Measurements from ENCODE around the gene WDR76. TPM values are rescaled to one million over a fixed set of nuclear protein-coding genes. Genes with fewer than 3 reads are reported as not detected.
A peak's percentile ranks its signal among the peaks of the same experiment; 100 is the strongest.
"Not testable (repeated sequence)": the region's sequence is repeated elsewhere in the genome, so short reads cannot be mapped to it uniquely, and the experiment has no call there.

WDR76 gene
- total RNA-seq, 1 donor from 2014 or later = 3.0 TPM

- no peak for DNase-seq (ENCODE audit: low spot score)
Measured at GRCh38 chr15:43821505-43821904, 5.3 kb upstream of the WDR76 start.

GRCh38 chr15:43824302-43825246 is 2.2 kb upstream of the WDR76 start, which contains the start of gene MFAP1:
Gene MFAP1 (minus strand): TSS chr15:43824690. CDS start chr15:43824569, 121 bp downstream.
- peak; percentile 97 for DNase-seq (ENCODE audit: low spot score)

- not testable (repeated sequence) for DNase-seq (ENCODE audit: low spot score)
Measured at GRCh38 chr15:43825305-43825704, 1.5 kb upstream of the WDR76 start.

GRCh38 chr15:43826029-43826507 is 734 bp upstream of the WDR76 start:
- no peak for DNase-seq (ENCODE audit: low spot score)

GRCh38 chr15:43828061-43828657 is 1.4 kb downstream of the WDR76 start:
- no peak for DNase-seq (ENCODE audit: low spot score)

GRCh38 chr15:43829951-43830540 is 3.2 kb downstream of the WDR76 start:
- not testable (repeated sequence) for DNase-seq (ENCODE audit: low spot score)

- DNase-seq (ENCODE audit: low spot score) = not testable (repeated sequence)
Measured at GRCh38 chr15:43830691-43831275, 4.0 kb downstream of the WDR76 start.

GRCh38 chr15:43831519-43832052 is 4.8 kb downstream of the WDR76 start:
- DNase-seq (ENCODE audit: low spot score) = not testable (repeated sequence)

- DNase-seq (ENCODE audit: low spot score) = not testable (repeated sequence)
Measured at GRCh38 chr15:43832485-43832884, 5.7 kb downstream of the WDR76 start.

GRCh38 chr15:43845421-43845820 is 18.6 kb downstream of the WDR76 start:
- no peak for DNase-seq (ENCODE audit: low spot score)

- DNase-seq (ENCODE audit: low spot score) = no peak
Measured at GRCh38 chr15:43851251-43851650, 24.4 kb downstream of the WDR76 start.

GRCh38 chr15:43852607-43853006 is 25.8 kb downstream of the WDR76 start:
- no peak for DNase-seq (ENCODE audit: low spot score)

GRCh38 chr15:43854801-43855200 is 28.0 kb downstream of the WDR76 start:
- DNase-seq (ENCODE audit: low spot score) = no peak

- no peak for DNase-seq (ENCODE audit: low spot score)
Measured at GRCh38 chr15:43859546-43859945, 32.7 kb downstream of the WDR76 start.

- DNase-seq (ENCODE audit: low spot score) = not testable (repeated sequence)
Measured at GRCh38 chr15:43866636-43867035, 39.8 kb downstream of the WDR76 start.

- no peak for DNase-seq (ENCODE audit: low spot score)
Measured at GRCh38 chr15:43867096-43867495, 40.3 kb downstream of the WDR76 start.

- DNase-seq (ENCODE audit: low spot score) = no peak
Measured at GRCh38 chr15:43868406-43868805, 41.6 kb downstream of the WDR76 start.

GRCh38 chr15:43871835-43872234 is 45.0 kb downstream of the WDR76 start:
- no peak for DNase-seq (ENCODE audit: low spot score)

- peak; percentile 66 for DNase-seq (ENCODE audit: low spot score)
Measured at GRCh38 chr15:43872416-43873020, 45.7 kb downstream of the WDR76 start.

- no peak for DNase-seq (ENCODE audit: low spot score)
Measured at GRCh38 chr15:43873651-43874050, 46.8 kb downstream of the WDR76 start.

GRCh38 chr15:43876872-43877271 is 50.1 kb downstream of the WDR76 start:
- DNase-seq (ENCODE audit: low spot score) = no peak

Measured in mucosa of gallbladder (tissue), 1 donor.